Measurements from ENCODE around the gene MSANTD7.

DNA sequence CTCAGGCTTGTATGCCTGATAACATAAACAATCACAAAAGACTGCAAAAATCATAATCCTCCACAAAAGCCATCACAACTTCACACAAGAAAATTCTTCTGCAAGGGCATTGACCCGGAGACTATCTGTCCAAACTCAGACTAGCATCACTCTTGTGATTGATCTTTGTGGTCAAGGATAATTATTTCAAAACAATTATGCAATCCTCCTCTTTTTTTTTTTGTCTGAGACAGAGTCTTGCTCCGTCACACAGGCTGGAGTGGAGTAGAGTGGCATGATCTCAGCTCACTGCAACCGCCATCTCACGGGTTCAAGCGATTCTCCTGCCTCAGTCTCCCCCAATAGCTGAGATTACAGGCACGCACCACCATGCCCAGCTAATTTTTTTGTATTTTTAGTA lies 22.4 kb upstream of the MSANTD7 start:
- TF ChIP-seq POLR2A (conservative IDR thresholded peaks at IDR 0.05) (no peak), CTCF (IDR thresholded peaks at IDR 0.05 in 2 of 3, conservative IDR thresholded peaks at IDR 0.05 in 1 of 3; ENCODE audit: insufficient read depth in 2 of 3, low read depth in 1 of 3, low read length in 3 of 3) (no peak), ZHX1 (conservative IDR thresholded peaks at IDR 0.05; ENCODE audit: low read length) (no peak), USF1 (CRISPR knock-in tag; IDR thresholded peaks at IDR 0.05) (no peak), EZH2 (IDR thresholded peaks at IDR 0.05; ENCODE audit: borderline replicate concordance, low read depth, low read length) (no peak), TCF7L2 (IDR thresholded peaks at IDR 0.05; ENCODE audit: low read depth, low read length) (no peak), ZFP30 (CRISPR knock-in tag; IDR thresholded peaks at IDR 0.05; ENCODE audit: borderline replicate concordance) (no peak), MAZ (CRISPR knock-in tag; conservative IDR thresholded peaks at IDR 0.05 in 1 of 2, IDR thresholded peaks at IDR 0.05 in 1 of 2) (no peak), ZSCAN29 (IDR thresholded peaks at IDR 0.05) (no peak), MYNN (IDR thresholded peaks at IDR 0.05) (no peak), MYNN (CRISPR knock-in tag; IDR thresholded peaks at IDR 0.05) (no peak)
- TF ChIP-seq, protein P1, sequence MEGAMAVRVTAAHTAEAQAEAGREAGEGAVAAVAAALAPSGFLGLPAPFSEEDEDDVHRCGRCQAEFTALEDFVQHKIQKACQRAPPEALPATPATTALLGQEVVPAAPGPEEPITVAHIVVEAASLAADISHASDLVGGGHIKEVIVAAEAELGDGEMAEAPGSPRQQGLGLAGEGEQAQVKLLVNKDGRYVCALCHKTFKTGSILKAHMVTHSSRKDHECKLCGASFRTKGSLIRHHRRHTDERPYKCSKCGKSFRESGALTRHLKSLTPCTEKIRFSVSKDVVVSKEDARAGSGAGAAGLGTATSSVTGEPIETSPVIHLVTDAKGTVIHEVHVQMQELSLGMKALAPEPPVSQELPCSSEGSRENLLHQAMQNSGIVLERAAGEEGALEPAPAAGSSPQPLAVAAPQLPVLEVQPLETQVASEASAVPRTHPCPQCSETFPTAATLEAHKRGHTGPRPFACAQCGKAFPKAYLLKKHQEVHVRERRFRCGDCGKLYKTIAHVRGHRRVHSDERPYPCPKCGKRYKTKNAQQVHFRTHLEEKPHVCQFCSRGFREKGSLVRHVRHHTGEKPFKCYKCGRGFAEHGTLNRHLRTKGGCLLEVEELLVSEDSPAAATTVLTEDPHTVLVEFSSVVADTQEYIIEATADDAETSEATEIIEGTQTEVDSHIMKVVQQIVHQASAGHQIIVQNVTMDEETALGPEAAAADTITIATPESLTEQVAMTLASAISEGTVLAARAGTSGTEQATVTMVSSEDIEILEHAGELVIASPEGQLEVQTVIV (CRISPR knock-in tag; IDR thresholded peaks at IDR 0.05; ENCODE audit: borderline replicate concordance) = no peak

Measured in K562 (cell line).